Measurements from ENCODE around the gene OLA1. TPM values are rescaled to one million over a fixed set of nuclear protein-coding genes. Genes with fewer than 3 reads are reported as not detected.
A peak's percentile ranks its signal among the peaks of the same experiment; 100 is the strongest.

Gene OLA1
- total and polyA plus RNA-seq, 2 of the 13 experiments (the other 11 are each of a cell fraction or from before 2014, with no cell fraction given), result 153 to 241 TPM

DNA sequence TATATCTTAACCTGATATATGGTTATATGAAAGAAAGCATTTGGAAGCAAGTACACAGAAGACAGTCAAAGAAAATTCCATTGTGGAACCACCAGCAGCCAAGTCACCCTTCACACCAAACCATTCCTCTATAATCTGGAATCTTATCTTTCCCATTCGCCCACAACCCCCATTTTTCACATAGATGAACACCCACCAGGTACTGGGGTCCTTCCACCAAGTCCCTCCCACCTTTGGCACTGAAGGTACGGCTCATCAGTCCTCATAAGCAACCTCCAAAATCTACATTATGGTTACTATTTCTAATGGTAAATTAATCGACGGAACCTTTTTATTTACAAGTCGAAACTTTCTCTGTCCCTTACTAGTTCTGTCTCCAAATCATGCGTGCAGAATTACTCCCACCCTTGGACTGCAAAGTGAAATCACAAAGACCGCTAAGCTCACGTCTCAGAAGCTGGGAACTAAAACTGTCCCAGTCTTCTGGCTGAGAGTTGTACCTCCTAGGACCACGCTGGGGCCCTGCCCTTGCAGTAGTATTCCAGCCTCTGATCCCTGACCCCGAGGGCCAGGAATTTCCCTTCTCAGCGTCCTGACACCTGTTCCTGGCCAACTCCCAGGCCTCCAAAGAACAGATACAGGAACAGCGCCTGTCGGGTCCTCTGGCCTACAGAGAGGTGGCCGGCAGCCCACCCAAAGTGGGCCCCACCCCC lies 702 bp downstream of the OLA1 start (continued):
- TF ChIP-seq MEF2D (CRISPR knock-in tag; IDR thresholded peaks at IDR 0.05) (0 out of 2 replicates have a peak, but pooled peaks have one; percentile 33), SOX5 (CRISPR knock-in tag; IDR thresholded peaks at IDR 0.05; ENCODE audit: borderline replicate concordance) (no peak), ZNF383 (CRISPR knock-in tag; IDR thresholded peaks at IDR 0.05; ENCODE audit: borderline replicate concordance) (no peak; the same call in 1 of the 2 replicates), NCOA1 (CRISPR knock-in tag; IDR thresholded peaks at IDR 0.05) (no peak), SMYD3 (CRISPR knock-in tag; IDR thresholded peaks at IDR 0.05) (no peak), CAMTA2 (CRISPR knock-in tag; IDR thresholded peaks at IDR 0.05; ENCODE audit: borderline replicate concordance) (0 out of 2 replicates have a peak, but pooled peaks have one; percentile 59), ZNF460 (CRISPR knock-in tag; IDR thresholded peaks at IDR 0.05; ENCODE audit: borderline replicate concordance) (peak; percentile 42; the same call in 1 of the 2 replicates), NONO (IDR thresholded peaks at IDR 0.05) (no peak), NONO (CRISPR knock-in tag; conservative IDR thresholded peaks at IDR 0.05) (no peak), ZMYM2 (CRISPR knock-in tag; IDR thresholded peaks at IDR 0.05) (peak; percentile 49; the same call in 1 of the 2 replicates), HDAC1 (CRISPR knock-in tag; IDR thresholded peaks at IDR 0.05) (no peak; the same call in 1 of the 2 replicates), KDM3A (CRISPR knock-in tag; IDR thresholded peaks at IDR 0.05; ENCODE audit: low read depth) (0 out of 2 replicates have a peak, but pooled peaks have one; percentile 11), ZBTB7B (CRISPR knock-in tag; IDR thresholded peaks at IDR 0.05) (no peak), TP53 (CRISPR knock-in tag; conservative IDR thresholded peaks at IDR 0.05) (no peak), THAP8 (CRISPR knock-in tag; IDR thresholded peaks at IDR 0.05; ENCODE audit: borderline replicate concordance) (0 out of 2 replicates have a peak, but pooled peaks have one; percentile 4)
- TF ChIP-seq, protein P1, sequence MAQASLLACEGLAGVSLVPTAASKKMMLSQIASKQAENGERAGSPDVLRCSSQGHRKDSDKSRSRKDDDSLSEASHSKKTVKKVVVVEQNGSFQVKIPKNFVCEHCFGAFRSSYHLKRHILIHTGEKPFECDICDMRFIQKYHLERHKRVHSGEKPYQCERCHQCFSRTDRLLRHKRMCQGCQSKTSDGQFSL (CRISPR knock-in tag; IDR thresholded peaks at IDR 0.05), result no peak
- TF ChIP-seq, protein P2, sequence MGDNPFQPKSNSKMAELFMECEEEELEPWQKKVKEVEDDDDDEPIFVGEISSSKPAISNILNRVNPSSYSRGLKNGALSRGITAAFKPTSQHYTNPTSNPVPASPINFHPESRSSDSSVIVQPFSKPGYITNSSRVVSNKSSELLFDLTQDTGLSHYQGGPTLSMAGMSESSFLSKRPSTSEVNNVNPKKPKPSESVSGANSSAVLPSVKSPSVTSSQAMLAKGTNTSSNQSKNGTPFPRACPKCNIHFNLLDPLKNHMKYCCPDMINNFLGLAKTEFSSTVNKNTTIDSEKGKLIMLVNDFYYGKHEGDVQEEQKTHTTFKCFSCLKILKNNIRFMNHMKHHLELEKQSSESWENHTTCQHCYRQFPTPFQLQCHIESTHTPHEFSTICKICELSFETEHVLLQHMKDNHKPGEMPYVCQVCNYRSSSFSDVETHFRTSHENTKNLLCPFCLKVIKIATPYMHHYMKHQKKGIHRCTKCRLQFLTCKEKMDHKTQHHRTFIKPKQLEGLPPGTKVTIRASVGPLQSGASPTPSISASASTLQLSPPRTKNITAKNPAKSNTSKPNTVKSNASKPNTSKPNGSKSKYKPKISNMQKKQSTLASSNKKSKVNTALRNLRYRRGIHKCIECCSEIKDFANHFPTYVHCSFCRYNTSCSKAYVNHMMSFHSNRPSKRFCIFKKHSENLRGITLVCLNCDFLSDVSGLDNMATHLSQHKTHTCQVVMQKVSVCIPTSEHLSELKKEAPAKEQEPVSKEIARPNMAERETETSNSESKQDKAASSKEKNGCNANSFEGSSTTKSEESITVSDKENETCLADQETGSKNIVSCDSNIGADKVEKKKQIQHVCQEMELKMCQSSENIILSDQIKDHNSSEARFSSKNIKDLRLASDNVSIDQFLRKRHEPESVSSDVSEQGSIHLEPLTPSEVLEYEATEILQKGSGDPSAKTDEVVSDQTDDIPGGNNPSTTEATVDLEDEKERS (CRISPR knock-in tag; IDR thresholded peaks at IDR 0.05), result 0 out of 2 replicates have a peak, but pooled peaks have one; percentile 15

Data from HepG2 (cell line).